HG03066 (cell line): ENCODE measurements around the gene NR1H2.
"Not testable (repeated sequence)": the region's sequence is repeated elsewhere in the genome, so short reads cannot be mapped to it uniquely, and the experiment has no call there.

ENCODE experiments used
- ATAC-seq: cut with Tn5 transposase; IDR thresholded peaks from one replicate; pipeline ENCODE4 v1.9.1; 2021; ENCODE audit warnings: low read depth; ENCODE audit not compliant: unreplicated experiment

The NR1H2 gene

DNA sequence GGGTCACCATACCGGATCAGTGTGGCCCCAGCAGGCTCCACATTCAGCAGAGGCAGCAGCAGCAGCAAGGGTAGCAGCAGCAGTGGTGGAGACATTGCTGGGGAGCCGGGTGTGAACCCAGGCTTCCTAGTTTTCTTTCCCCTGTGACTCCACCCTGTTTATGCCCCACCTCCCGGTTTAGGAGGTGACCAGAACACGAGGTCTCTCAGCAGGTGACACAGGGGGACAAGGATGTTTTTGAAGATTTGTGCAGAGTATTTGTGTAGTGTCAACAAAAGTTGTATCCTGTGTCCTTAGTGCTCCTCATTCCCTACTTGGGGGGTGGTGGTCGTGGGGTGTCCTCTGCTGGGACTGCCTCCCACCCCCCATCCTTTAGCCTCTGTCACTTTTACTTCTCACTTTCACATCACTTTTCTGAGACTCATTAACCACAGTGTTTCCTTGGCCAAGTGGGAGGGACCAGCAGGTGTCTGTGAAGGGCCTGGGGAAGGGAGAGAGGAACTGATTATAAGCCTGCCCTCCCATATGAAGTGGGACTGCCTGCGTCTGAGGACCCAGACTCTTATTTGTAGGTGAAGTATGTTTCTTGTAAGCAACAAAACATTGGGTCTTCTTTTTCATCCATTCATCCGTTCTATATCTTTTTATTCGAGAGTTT, 31.5 kb upstream of the NR1H2 start:
- ATAC-seq, result peak; percentile 58

DNA sequence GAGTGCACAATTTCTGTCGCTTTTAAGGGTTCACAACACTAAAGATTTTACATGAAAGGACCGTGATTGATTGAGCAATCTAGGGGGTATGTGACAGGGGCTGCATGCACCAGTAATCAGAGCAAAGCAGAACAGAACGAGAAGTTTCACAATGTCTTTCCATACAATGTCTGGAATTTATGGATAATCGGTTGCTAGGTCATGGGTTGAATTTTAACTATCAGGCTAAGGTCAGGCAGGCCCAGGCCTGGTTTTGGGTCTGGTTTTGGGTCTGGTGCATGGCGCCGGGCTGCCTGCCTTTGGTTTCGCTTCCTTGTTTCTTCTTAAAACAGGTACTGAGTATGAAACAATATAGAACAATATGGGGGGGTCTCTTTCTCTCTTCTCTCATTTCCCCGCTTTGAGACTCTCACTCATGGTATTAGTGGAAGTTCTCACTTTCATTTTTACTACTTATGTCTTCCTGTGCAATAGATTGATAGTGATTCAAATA, 29.1 kb upstream of the NR1H2 start:
- not testable (repeated sequence) for ATAC-seq

DNA sequence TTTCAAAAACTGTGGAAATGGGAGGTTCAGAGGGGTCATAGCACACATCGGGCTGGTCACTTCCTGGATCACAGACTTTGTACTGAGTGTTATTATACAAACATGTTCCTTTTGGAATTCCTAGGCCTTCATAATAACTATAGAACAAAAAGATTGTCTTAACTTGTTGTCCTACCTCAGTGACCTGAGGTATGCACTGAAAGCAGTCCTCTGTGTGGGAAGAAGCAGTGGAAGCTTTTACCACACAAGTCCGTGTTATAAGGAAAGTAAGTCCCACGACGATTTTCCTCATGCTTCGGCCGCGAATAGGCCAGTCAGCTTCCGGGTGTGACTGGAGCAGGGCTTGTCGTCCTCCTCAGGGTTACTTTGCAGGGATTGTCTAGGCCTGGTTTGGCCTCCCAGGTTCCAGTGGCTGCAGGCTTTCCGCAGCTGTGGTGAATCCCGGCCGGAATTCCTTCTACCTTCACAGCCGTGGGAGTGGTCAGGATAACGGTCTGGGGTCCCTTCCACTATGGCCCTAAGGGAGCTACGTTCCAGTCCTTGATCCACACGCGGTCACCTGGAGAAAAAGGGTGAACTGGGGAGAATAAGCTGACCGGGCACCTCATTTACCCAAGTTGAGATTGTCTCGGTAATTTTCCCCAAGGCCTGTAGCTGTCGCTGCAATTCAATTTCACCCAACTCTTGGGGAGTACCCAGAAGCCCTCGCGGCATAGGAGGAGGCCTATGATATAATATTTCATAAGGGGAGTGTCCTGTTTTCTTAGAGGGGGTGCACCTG, 26.8 kb upstream of the NR1H2 start:
- ATAC-seq, result no peak

DNA sequence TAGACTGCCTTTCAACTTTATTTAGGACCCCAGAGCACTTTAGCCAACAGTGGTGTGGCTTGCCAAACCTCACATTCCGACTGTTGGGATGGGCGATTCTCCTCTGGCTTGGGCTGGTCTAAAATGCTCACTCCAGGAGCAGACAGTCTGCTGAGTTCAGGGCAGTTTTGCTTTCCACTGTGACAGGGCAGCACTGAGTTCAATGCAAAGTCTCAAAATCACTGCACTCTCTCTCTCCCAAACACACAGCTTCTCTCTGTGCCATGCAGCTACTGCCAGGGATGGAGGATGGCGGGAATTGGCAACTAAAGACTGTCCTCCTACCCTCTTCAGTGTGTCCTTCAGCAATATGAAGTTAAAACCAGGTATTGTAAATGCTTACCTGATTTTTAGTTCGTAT, 24.0 kb upstream of the NR1H2 start:
- ATAC-seq, result no peak

- not testable (repeated sequence) for ATAC-seq
Measured at GRCh38 chr19:50353487-50353880, 22.8 kb upstream of the NR1H2 start.

DNA sequence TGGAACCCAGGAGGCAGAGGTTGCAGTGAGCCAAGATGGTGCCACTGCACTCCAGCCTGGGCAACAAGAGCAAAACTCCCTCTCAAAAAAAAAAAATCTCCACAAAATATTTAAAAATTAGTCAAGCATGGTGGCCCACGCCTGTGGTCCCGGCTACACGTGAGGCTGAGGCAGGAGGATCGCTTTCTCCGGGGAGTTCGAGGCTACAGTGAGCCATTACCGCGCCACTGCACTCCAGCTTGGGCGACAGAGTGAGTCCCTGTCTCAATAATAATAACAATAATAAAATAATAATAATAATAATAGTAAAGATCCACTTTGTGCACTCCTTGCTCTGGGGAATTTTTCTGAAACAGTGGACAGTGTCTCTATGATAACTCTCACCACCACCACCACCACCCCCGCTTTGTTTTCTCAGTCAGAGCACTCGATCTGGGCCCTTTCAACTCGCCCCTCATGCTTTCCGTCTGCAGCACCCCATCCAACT, 19.5 kb upstream of the NR1H2 start:
- ATAC-seq, result no peak

- ATAC-seq, result no peak
Measured at GRCh38 chr19:50357178-50358100, 18.8 kb upstream of the NR1H2 start.

DNA sequence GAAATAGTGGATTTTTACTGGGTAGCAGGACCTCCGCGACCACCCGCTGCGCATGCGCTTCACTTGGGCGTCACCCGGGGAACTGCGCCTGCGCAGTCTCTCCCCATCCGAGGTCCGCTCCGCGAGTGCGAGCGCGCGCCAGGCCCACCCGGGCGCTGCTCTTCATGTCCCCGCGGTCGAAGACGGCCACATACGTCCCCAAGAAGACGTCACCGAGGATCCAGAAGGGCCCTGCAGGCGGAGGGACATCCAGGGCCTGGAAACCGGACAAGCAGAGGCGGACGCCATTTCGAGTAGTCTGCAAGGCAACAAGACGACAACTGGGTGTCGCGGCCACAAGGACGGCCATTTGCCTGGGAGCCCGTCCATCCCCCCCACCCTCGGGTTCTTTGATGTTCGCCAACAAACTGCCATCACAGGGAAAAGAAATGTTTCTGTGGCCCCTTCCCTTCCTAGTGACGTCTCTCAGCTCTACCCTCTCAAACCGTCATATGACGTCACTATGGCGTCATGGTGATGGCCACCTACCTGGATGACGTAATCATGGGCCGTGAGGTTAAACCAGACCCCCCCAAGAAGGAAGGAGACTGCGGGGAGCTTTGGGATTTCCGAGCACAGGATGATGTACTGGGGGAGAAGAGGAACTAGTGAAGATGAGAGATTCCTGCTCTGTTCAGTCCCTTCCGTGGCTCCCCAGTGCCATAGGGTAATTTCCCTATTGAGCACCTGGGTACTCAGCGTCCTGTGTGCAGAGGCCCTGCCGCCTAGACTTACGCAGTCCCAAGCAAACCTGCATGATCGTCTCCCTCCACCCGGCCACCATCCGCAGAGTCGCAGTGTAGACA, 17.6 kb upstream of the NR1H2 start:
- no peak for ATAC-seq

- no peak for ATAC-seq
Measured at GRCh38 chr19:50359328-50359818, 16.9 kb upstream of the NR1H2 start.

- no peak for ATAC-seq
Measured at GRCh38 chr19:50361290-50362029, 14.8 kb upstream of the NR1H2 start.

DNA sequence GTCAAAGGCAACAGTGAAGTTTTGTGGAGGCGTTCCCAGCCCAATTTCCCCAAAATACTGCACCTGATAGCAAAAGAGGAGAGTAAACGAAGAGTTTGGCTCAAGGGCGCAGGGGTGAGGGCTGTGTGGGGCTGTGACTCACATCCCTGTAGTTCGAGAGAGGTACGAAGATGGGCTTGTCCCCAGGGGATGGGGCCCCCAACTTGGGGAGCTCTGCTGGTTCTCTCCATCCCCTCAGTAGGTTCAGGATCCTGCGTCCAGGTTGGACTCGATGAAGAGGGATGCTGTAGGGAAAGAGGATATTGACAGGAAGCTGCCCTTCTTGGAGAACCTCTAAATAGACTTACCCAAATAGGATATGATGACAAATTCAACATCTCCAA, 14.2 kb upstream of the NR1H2 start:
- ATAC-seq, result no peak

GRCh38 chr19:50362656-50363424, 13.4 kb upstream of the NR1H2 start:
- ATAC-seq, result no peak

DNA sequence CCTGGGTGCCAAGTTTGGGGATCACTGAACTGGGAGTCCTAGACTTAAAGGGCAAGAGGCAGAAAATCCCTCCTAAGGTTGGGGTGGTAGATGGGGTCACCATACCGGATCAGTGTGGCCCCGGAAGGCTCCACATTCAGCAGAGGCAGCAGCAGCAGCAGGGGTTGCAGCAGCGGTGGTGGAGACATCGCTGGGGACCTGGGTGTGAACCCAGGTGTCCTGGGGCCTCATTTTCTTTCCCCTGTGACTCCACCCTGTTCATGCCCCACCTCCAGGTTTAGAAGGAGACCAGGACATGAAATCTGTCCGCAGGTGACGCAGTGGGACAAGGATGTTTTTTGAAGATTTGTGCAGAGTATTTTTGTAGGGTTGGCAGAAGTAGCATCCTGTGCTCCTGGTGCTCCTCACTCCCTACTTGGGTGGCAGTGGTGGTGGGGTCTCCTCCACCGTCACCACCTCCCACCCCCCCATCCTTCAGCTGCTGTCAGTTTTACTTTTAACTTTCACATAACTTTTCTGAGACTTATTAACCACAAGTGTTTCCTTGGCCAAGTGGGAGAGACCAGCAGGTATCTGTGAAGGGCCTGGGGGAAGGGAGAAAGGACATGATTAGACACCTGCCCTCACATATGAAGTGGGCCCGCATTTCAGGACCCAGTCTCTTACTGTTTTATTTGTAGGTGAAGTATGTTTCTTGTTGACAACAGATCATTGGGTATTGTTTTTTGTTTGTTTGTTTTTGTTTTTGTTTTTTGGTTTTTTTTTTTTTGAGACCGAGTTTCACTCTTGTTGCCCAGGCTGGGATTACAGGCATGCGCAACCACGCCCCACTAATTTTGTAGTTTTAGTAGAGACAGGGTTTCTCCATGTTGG, 10.6 kb upstream of the NR1H2 start, which contains the start of gene NAPSA:
NAPSA (minus strand) TSS at position 206 of the 873 bp plus-strand sequence; CDS start at position 188, 18 bp downstream.
- no peak for ATAC-seq

GRCh38 chr19:50368649-50369570, 7.3 kb upstream of the NR1H2 start:
- ATAC-seq, result no peak

DNA sequence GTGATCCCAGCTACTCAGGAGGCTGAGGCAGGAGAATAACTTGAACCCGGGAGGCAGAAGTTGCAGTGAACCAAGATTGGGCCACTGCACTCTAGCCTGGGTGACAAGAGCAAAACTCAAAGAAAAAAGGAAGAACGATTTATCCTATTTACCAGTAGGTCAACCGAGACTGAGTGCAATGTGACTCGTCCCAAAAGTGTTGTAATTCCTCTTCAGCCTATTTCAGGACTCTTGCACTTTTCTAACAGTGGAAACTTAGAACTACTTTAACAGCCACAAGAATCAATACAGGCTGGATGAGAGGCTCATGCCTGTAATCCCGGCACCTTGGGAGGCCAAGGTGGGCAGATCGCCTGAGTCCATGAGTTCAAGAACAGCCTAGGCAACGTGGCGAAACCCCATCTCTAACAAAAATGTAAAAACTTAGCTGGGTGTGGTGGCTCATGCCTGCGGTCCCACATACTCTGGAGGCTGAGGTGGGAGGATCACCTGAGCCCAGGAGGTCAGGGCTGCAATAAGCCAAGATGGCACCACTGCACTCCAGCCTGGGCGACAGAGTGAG, 4.3 kb upstream of the NR1H2 start:
- no peak for ATAC-seq

- no peak for ATAC-seq
Measured at GRCh38 chr19:50377051-50377461, 799 bp downstream of the NR1H2 start.
